Breast epithelium (tissue), 3 donors: Measurements from ENCODE around the gene FAM114A1.
"Not testable (repeated sequence)": the region's sequence is repeated elsewhere in the genome, so short reads cannot be mapped to it uniquely, and the experiment has no call there.

ENCODE experiments used
- POLR2A ChIP-seq: fragments of 450-650 bp; IDR thresholded peaks from one replicate; pipeline ENCODE4 v1.6.1; 2016; ENCODE audit warnings: antibody characterized with exemption, mild to moderate bottlenecking, moderate library complexity
- POLR2AphosphoS5 ChIP-seq, 3 donors: sonication (generic); formaldehyde crosslinking; IDR thresholded peaks; one replicate each; pipeline ENCODE4 v1.6.1; 2017; ENCODE audit warnings: antibody characterized with exemption in 3 of 3

GRCh38 chr4:38988353-38988752 lies 120.7 kb downstream of the FAM114A1 start:
- TF ChIP-seq POLR2A; POLR2AphosphoS5 (IDR thresholded peaks at IDR 0.05): not testable (repeated sequence)
